Fibroblast of peridontal ligament (primary cell): ENCODE results near the gene SERPINA3.
"Not testable (repeated sequence)": the region's sequence is repeated elsewhere in the genome, so short reads cannot be mapped to it uniquely, and the experiment has no call there.

Experiments
- DNase-seq: peaks from one replicate; pipeline ENCODE4 v3.0.0-alpha.2; 2010; ENCODE audit errors: extremely low read depth

Gene SERPINA3

GRCh38 chr14:94633121-94633520 lies 20.9 kb downstream of the SERPINA3 start:
- no peak for DNase-seq

DNA sequence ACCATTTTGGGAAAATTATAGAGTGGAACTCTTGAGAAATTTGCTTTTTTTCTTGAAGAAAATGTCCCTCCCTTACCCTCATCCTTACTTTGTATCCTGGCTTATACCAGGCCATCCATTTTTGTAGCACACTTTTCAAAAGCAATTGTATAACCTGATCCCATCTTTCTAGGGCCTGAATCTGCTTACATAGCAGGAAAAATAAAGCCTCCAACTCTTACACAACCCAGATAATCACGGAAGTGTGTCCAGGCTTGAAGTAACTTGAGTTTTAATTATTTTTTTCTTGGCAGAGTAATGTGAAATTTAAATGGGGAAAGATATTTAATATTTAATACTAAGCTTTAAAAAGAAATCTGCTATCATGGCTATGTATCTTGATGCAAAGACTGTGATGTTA lies 23.0 kb downstream of the SERPINA3 start:
- DNase-seq = no peak

- peak; percentile 9 for DNase-seq
These were observed 24.7 kb downstream of the SERPINA3 start for GRCh38 chr14:94636744-94637412.

DNA sequence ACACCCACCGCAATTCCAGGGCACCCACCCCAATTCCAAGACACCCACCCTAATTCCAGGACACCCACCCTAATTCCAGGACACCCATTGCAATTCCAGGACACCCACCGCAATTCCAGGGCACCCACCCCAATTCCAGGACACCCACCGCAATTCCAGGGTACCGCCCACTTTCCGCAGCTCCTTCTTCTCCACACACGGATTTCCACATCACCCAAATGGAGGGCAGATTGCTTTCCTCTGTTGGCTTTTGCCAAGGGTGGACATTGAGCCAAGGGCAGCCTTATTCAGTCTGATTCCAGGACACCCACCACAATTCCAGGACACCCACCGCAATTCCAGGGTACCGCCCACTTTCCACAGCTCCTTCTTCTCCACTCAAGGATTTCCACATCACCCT lies 25.6 kb downstream of the SERPINA3 start:
- not testable (repeated sequence) for DNase-seq

- no peak for DNase-seq
These were observed 26.1 kb downstream of the SERPINA3 start for GRCh38 chr14:94638339-94638738.

- DNase-seq = no peak
These were observed 27.0 kb downstream of the SERPINA3 start for GRCh38 chr14:94638961-94639817.

- DNase-seq = no peak
These were observed 28.8 kb downstream of the SERPINA3 start for GRCh38 chr14:94640721-94641631.

DNA sequence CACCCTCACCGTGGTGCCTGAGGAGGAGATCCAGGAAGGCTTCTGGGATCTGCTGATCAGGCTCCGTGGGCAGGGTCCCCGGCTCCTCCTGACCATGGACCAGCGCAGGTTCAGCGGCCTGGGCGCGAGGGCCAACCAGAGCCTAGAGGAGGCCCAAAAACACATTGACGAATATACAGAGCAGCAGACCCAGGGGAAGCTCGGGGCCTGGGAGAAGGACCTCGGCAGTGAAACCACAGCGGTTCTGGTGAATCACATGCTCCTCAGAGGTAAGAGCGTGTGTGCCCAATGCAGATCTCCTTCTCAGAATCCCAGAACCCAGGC lies 29.4 kb downstream of the SERPINA3 start:
- no peak for DNase-seq

DNA sequence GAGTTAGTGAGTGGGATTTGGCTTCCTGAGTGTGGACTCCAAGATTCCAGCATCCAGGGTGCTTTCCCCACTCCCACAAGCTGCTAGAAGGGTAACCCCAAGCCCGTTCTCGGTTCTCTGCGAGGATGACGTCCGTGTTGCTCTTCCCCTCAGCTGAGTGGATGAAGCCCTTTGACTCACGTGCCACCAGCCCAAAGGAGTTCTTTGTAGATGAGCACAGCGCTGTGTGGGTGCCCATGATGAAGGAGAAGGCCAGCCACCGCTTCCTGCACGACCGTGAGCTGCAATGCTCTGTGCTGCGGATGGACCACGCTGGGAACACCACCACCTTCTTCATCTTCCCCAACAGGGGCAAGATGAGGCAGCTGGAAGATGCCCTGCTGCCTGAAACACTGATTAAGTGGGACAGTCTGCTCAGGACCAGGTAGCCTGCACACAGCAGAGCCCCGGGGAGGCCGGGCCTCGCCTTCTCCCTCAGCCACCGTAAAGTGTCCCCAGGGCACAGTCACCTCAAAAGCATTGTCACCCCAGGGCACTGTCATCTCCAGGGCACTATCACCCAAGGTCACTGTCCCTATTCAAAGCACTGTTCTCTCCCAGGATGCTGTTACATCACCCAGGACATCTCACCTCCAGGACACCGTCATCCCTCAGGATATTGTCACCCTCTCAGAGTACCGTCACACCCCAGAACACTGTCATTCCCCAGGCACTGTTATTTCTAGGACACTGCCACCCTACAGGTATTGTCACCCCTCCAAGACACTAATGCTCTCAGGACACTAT lies 31.3 kb downstream of the SERPINA3 start:
- DNase-seq = no peak

- DNase-seq = no peak
These were observed 31.9 kb downstream of the SERPINA3 start for GRCh38 chr14:94644102-94644535.

GRCh38 chr14:94646066-94646465 lies 33.9 kb downstream of the SERPINA3 start:
- no peak for DNase-seq

GRCh38 chr14:94646481-94646880 lies 34.3 kb downstream of the SERPINA3 start:
- peak; percentile 34 for DNase-seq

DNA sequence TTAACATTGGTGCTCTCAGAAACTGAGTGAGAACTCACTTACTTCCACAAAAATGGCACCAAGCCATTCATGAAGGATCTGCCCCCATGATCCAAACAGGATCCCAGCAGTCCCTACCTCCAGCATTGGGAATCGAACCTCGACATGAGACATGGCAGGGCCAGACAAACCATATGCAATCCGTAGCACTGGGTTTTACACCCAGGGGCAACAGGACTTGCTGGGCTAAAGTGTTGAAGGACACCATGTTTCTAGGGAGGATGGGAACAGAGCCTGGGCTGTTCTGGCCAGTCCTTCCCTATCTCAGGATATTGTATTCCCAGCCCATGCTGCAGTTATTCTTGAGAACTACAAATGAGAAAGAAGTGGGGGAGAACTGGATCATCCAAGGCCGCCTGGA lies 36.6 kb downstream of the SERPINA3 start:
- no peak for DNase-seq

GRCh38 chr14:94649543-94650443 lies 37.6 kb downstream of the SERPINA3 start:
- DNase-seq = no peak

DNA sequence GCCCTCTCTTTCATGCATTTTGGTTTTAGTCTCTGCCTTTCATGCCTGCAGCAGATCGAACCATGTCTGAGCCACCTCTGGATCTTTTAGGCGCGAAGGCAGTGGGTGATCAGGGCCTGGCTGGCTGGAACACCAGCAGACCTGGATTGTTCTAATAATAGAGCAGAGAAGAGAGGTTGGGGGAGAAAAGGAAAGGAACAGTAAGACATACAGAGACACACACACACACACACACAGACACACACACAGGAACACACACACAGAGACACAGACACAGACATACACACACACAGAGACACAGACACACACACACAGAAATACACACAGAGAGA lies 38.2 kb downstream of the SERPINA3 start:
- DNase-seq = no peak

- DNase-seq = no peak
These were observed 38.9 kb downstream of the SERPINA3 start for GRCh38 chr14:94650806-94651805.

DNA sequence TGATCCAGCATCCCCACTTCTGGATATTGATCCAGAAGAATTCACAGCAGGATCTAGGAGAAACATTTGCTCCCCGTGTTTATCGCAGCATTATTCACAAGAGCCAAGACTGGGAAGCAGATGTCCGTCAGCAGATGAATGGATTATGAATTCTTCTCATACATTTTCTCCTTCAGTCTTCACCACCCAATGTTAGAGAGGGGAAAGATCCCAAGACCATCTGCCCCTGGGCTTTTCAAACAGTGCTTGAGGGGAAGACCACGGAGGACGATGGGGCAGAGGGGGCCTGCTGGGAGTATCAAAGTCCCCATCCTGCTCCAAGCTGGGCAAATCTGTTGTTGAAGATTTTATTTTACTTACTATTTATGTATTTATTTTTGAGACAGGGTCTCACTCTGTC lies 41.1 kb downstream of the SERPINA3 start:
- DNase-seq = no peak

GRCh38 chr14:94654071-94654861 lies 42.1 kb downstream of the SERPINA3 start:
- no peak for DNase-seq
